ENCODE results near the gene SYCE3.

GRCh38 chr22:50519151-50519550 lies 43.6 kb downstream of the SYCE3 start:
- TF ChIP-seq CTCF (conservative IDR thresholded peaks at IDR 0.05; ENCODE audit: low read length): no peak
- no peak for TF ChIP-seq EZH2phosphoT487 (IDR thresholded peaks at IDR 0.05; ENCODE audit: borderline replicate concordance, low read depth, low read length)

Data from OCI-LY7 (cell line).